ENCODE measurements around the gene CCR5AS.

Gene CCR5AS

GRCh38 chr3:46413951-46414350 lies 7.1 kb upstream of the CCR5AS start (continued):
- no peak for TF ChIP-seq CTBP2 (IDR thresholded peaks at IDR 0.05; ENCODE audit: borderline replicate concordance, insufficient read depth, insufficient read length, low read length)
- no peak for TF ChIP-seq MAFK (IDR thresholded peaks at IDR 0.05; ENCODE audit: low read depth, low read length)
- TF ChIP-seq SP1 (IDR thresholded peaks at IDR 0.05; ENCODE audit: low read depth, low read length): no peak
